GM12878 (cell line): ENCODE results near the gene VSTM1. TPM values are rescaled to one million over a fixed set of nuclear protein-coding genes. Genes with fewer than 3 reads are reported as not detected.

Experiments
- ATAC-seq: fragments of 200-7000 bp; cut with Tn5 transposase; 3 replicates; pipeline ENCODE4 v1.9.1; 2020; ENCODE audit warnings: mild to moderate bottlenecking, moderate library complexity
- BruUV-seq: library from RNA; stranded (reverse); fragments of 400-500 nt; replicated peaks from 2 replicates; lab custom pipeline; 2021; lab: Mats Ljungman, UMichigan
- CTCF ChIA-PET: fragments of 300-600 bp; sonication (Branson Sonifier 250); formaldehyde crosslinking; extraction: SDS; loops from one replicate; lab custom pipeline; 2021; ENCODE audit warnings: inconsistent platforms; lab: Yijun Ruan, JAX
- POLR2A ChIA-PET: fragments of 350-600 bp; formaldehyde crosslinking; extraction: SDS; loops from one replicate; lab custom pipeline; 2021; ENCODE audit warnings: inconsistent platforms; lab: Charles Lee
- RAD21 ChIA-PET: fragments of 300-600 bp; sonication (Branson Sonifier 250); formaldehyde crosslinking; loops from one replicate; lab custom pipeline; 2023; ENCODE audit warnings: antibody characterized with exemption; ENCODE audit not compliant: unreplicated experiment; lab: Charles Lee
- SMC1A ChIA-PET: fragments of 300-600 bp; sonication (Branson Sonifier 250); formaldehyde crosslinking; loops from one replicate; lab custom pipeline; 2023; ENCODE audit not compliant: unreplicated experiment, uncharacterized antibody; lab: Charles Lee
- DNase-seq: peaks from one replicate; pipeline ENCODE4 v3.0.0-alpha.2; 2011; ENCODE audit warnings: low read depth, low spot score
- FAIRE-seq: peaks from 3 replicates; lab custom pipeline; 2011; peaks lifted over from hg19 to GRCh38; lab: Jason Lieb, UNC
- H2AFZ ChIP-seq: 2 replicates; pipeline ENCODE4 v1.6.0; 2011; ENCODE audit warnings: low read depth, low read length, control low read depth; ENCODE audit not compliant: control insufficient read depth
- H3K27ac ChIP-seq: 2 replicates; pipeline ENCODE4 v1.5.1; 2011; ENCODE audit warnings: control low read depth; ENCODE audit not compliant: control insufficient read depth, insufficient read depth
- H3K27me3 ChIP-seq, 2 experiments: replicated peaks in 1 of 2; 2 replicates each; pipeline versions ENCODE4 v1.6.0 to v1.6.1; 2011; ENCODE audit warnings: low read length in 1 of 2; ENCODE audit not compliant: control insufficient read depth in 2 of 2, insufficient read depth in 2 of 2
- H3K36me3 ChIP-seq, 2 experiments: 2 replicates each; pipeline ENCODE4 v1.5.1; 2011; ENCODE audit warnings: low read length in 1 of 2; ENCODE audit not compliant: control insufficient read depth in 2 of 2, insufficient read depth in 2 of 2
- H3K4me1 ChIP-seq: 2 replicates; pipeline ENCODE4 v1.6.1; 2011; ENCODE audit warnings: mild to moderate bottlenecking, low read length, moderate library complexity, mixed read lengths; ENCODE audit not compliant: control insufficient read depth, insufficient read depth
- H3K4me2 ChIP-seq: 2 replicates; pipeline ENCODE4 v1.6.0; 2011; ENCODE audit warnings: control low read depth; ENCODE audit not compliant: control insufficient read depth, insufficient read depth
- H3K4me3 ChIP-seq: fragments of 200-600 bp; sonication (generic); 2 replicates; pipeline ENCODE4 v1.5.1; 2016
- H3K79me2 ChIP-seq: 2 replicates; pipeline ENCODE4 v1.6.0; 2011; ENCODE audit warnings: low read length; ENCODE audit not compliant: control insufficient read depth, insufficient read depth
- H3K9ac ChIP-seq: 2 replicates; pipeline ENCODE4 v1.8.0; 2011; ENCODE audit warnings: low read length, control low read depth, mixed read lengths; ENCODE audit not compliant: control insufficient read depth, insufficient read depth
- H3K9me3 ChIP-seq: replicated peaks from 3 replicates; pipeline ENCODE4 v1.5.1; 2011; ENCODE audit warnings: mild to moderate bottlenecking, low read length; ENCODE audit not compliant: control insufficient read depth, insufficient read depth
- H4K20me1 ChIP-seq: 2 replicates; pipeline ENCODE4 v1.6.0; 2011; ENCODE audit not compliant: control insufficient read depth, insufficient read depth
- ESRRA ChIP-seq: IDR thresholded peaks from 2 replicates; pipeline ENCODE4 v1.6.1; 2012; ENCODE audit warnings: mild to moderate bottlenecking, low read length, improper control_type of control experiment
- JUND ChIP-seq: IDR thresholded peaks from 2 replicates; pipeline ENCODE4 v1.6.1; 2012; ENCODE audit warnings: low read depth, mild to moderate bottlenecking, low read length, improper control_type of control experiment, moderate library complexity
- NFIC ChIP-seq: IDR thresholded peaks from 2 replicates; pipeline ENCODE4 v1.6.1; 2012; ENCODE audit warnings: low read depth, mild to moderate bottlenecking, inconsistent platforms, low read length, moderate library complexity
- RAD21 ChIP-seq: IDR thresholded peaks from 2 replicates; pipeline ENCODE4 v1.6.1; 2011; ENCODE audit warnings: mild to moderate bottlenecking, low read depth, low read length, moderate library complexity; ENCODE audit not compliant: insufficient read depth
- RCOR1 ChIP-seq: conservative IDR thresholded peaks from 2 replicates; pipeline ENCODE4 v1.6.1; 2012; ENCODE audit warnings: low read depth, low read length, improper control_type of control experiment
- RFX5 ChIP-seq: IDR thresholded peaks from 2 replicates; pipeline ENCODE4 v1.6.1; 2011; ENCODE audit warnings: low read depth, low read length, improper control_type of control experiment
- SMARCA5 ChIP-seq: fragments of 450-650 bp; IDR thresholded peaks from 2 replicates; pipeline ENCODE4 v1.6.1; 2017; ENCODE audit warnings: mild to moderate bottlenecking
- SPI1 ChIP-seq: IDR thresholded peaks from 2 replicates; pipeline ENCODE4 v1.6.1; 2011; ENCODE audit warnings: low read depth, mild to moderate bottlenecking, low read length, moderate library complexity, borderline replicate concordance; ENCODE audit not compliant: insufficient read depth
- STAT3 ChIP-seq: IDR thresholded peaks from 2 replicates; pipeline ENCODE4 v1.6.1; 2011; ENCODE audit warnings: low read depth, low read length, improper control_type of control experiment
- SUZ12 ChIP-seq: fragments of 200-600 bp; sonication (generic); IDR thresholded peaks from one replicate; pipeline ENCODE4 v1.6.1; 2018; ENCODE audit warnings: antibody characterized with exemption, mild to moderate bottlenecking; ENCODE audit not compliant: unreplicated experiment
- TBL1XR1 ChIP-seq: IDR thresholded peaks from 2 replicates; pipeline ENCODE4 v1.6.1; 2012; ENCODE audit warnings: low read depth, low read length, improper control_type of control experiment
- WRNIP1 ChIP-seq: IDR thresholded peaks from 2 replicates; pipeline ENCODE4 v1.6.1; 2011; ENCODE audit warnings: low read depth, low read length, improper control_type of control experiment, borderline replicate concordance
- ZNF274 ChIP-seq: IDR thresholded peaks from one replicate; pipeline ENCODE4 v1.8.0; 2011; ENCODE audit not compliant: insufficient read length, insufficient read depth
- WGBS: methylation state at CpG from one replicate; pipeline ENCODE4 v1.1.6; 2016; ENCODE audit warnings: low lambda C conversion rate; ENCODE audit not compliant: insufficient replicate concordance, insufficient coverage; ENCODE audit errors: missing lambda C conversion rate; 5-methylcytosine and 5-hydroxymethylcytosine counted together
- in situ Hi-C: fragments of 300-500 bp; cut with MboI; formaldehyde crosslinking; loops from 9 replicates; pipeline ENCODE4 v1.14.3; 2018; ENCODE audit warnings: mixed read lengths
- intact Hi-C: fragments of 100-400 bp; cut with micrococcal nuclease; formaldehyde crosslinking; loops from one replicate; pipeline ENCODE4 v1.14.2; 2022; ENCODE audit not compliant: unreplicated experiment
- polyA plus RNA-seq, 11 experiments: library from polyadenylated mRNA; depleted of rRNA in 4 of 11; unstranded in 6 of 11; stranded (reverse) in 5 of 11; fragments of >200 nt; fragmentation: Nextera tagmentation in 4 of 11; fragmentation: Illumina TruSeq in 1 of 11; extraction: Ambion mirVana in 4 of 11; extraction: Trizol in 1 of 11; gene quantifications; 1 replicate in 1 of 11; 2 replicates in 10 of 11; pipeline versions ENCODE4 v1.2.1 to v1.2.3, GENCODE V29; 2011 to 2016; ENCODE audit warnings: inconsistent platforms in 2 of 11, missing spikeins in 2 of 11, low read depth in 1 of 11
- total RNA-seq, 4 experiments: library from RNA; depleted of rRNA in 3 of 4; stranded (reverse); fragments of >200 nt in 3 of 4; fragmentation: Illumina TruSeq in 1 of 4; extraction: Trizol in 1 of 4; gene quantifications; 2 replicates each; pipeline versions ENCODE4 v1.2.1 to v1.2.3, GENCODE V29; 2013 to 2021
- TF ChIP-seq, protein P1 (sequence below): IDR thresholded peaks from 2 replicates; pipeline ENCODE4 v1.6.1; 2012; ENCODE audit warnings: low read depth, low read length, improper control_type of control experiment

Gene VSTM1
- total and polyA plus RNA-seq, 10 of the 15 experiments (the other 5 are each of a cell fraction or from before 2014, with no cell fraction given), result not detected

DNA sequence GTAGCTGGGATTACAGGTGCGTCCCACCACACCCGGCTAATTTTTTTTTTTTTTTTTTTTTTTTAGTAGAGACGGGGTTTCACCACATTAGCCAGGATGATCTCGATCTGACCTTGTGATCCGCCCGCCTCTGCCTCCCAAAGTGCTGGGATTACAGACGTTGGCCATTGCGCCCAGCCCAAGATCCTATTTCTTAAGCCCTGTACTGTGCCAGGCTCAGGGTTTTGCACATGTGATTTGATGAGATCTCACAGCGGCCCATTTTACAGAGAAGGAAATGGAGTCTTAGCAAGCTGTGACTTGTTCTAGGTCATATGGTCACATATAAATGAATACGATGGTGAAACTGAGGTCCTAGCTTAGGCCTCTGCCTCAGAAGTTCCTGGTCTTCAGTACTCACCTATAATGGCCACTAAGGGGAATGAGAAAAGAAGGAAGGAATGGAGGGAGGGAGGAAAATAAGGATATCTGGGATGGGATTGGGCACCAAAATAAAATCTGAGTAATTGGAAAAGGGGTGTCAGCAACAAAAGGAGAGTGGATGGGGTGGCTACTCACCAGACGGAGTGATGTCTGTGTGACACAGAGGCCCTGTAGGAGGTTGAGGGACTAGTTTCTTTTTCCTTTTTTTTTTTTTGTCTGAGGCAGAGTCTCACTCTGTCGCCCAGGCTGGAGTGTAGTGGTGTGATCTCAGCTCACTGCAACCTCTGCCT, 35.6 kb upstream of the VSTM1 start:
- no peak overlapping the region for H3K27ac ChIP-seq
- no peaks in the 10 kb centered on the region for H3K4me1 ChIP-seq
- DNase-seq (no peak), FAIRE-seq (no peak), ATAC-seq (no peak)
- no peak overlapping the region for H3K9ac ChIP-seq
- H3K9me3 ChIP-seq, result no peaks in the 10 kb centered on the region; the same call in 2 of the 3 replicates
- SMC1A ChIA-PET, result interaction anchor here (0.6 kb wide), 1 partner anchor 590 kb away, joined by 3 read pairs; no protein-coding TSS in a partner anchor
- RAD21 ChIA-PET, result interaction anchor here (0.6 kb wide), 1 partner anchor 1533 kb away, joined by 3 read pairs; no protein-coding TSS in a partner anchor
- POLR2A ChIA-PET, result interaction anchor here (0.6 to 0.7 kb wide), 2 partner anchors 190 to 579 kb away, joined by 4 to 8 read pairs; no protein-coding TSS in a partner anchor
- H4K20me1 ChIP-seq, result no peaks in the 10 kb centered on the region
- no peak overlapping the region for H2AFZ ChIP-seq
- H3K4me3 ChIP-seq, result no peak overlapping the region
- TF ChIP-seq RAD21 (no peak), STAT3 (no peak), ZNF274 (no peak), TBL1XR1 (no peak), WRNIP1 (no peak), ESRRA (no peak), SPI1 (no peak), SUZ12 (no peak), SMARCA5 (no peak), JUND (no peak), RCOR1 (no peak), NFIC (no peak), RFX5 (no peak)
- TF ChIP-seq, protein P1, sequence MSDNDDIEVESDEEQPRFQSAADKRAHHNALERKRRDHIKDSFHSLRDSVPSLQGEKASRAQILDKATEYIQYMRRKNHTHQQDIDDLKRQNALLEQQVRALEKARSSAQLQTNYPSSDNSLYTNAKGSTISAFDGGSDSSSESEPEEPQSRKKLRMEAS, result no peak
- no peaks in the 10 kb centered on the region; a peak in 2 of 4 replicates for H3K27me3 ChIP-seq
- CTCF ChIA-PET, result no interaction called here
- WGBS, result 79% methylated on average over 9 of the region's 12 CpGs
- intact Hi-C loops (no loop called here), in situ Hi-C loops (no loop called here)
- no TSS peak for BruUV-seq
- H3K36me3 ChIP-seq, result no peaks in the 10 kb centered on the region
- H3K4me2 ChIP-seq, result no peak overlapping the region
- H3K79me2 ChIP-seq, result peaks cover 9% of the 10 kb centered on the region
